Prostate gland (tissue), 2 donors: ENCODE measurements around the gene DCTN3. TPM values are rescaled to one million over a fixed set of nuclear protein-coding genes. Genes with fewer than 3 reads are reported as not detected.

Experiments
- DNase-seq: peaks from one replicate; pipeline ENCODE4 v3.0.0-alpha.2; 2019; ENCODE audit warnings: low spot score
- H3K27ac ChIP-seq, 2 donors: fragments of 200-600 bp; sonication (generic); 2 replicates each; pipeline ENCODE4 v1.5.1; 2017 to 2019
- H3K27me3 ChIP-seq: fragments of 200-600 bp; sonication (generic); replicated peaks from 2 replicates; pipeline ENCODE4 v1.5.1; 2019; ENCODE audit not compliant: insufficient read depth
- H3K36me3 ChIP-seq, 2 donors: fragments of 200-600 bp; sonication (generic); 1 replicate in 1 of 2; 2 replicates in 1 of 2; pipeline versions ENCODE4 v1.5.1 to v1.8.1; 2017 to 2019
- H3K4me1 ChIP-seq: fragments of 200-600 bp; sonication (generic); replicated peaks from 2 replicates; pipeline ENCODE4 v1.5.1; 2019
- H3K4me3 ChIP-seq, 2 donors: fragments of 200-600 bp; sonication (generic); 2 replicates each; pipeline ENCODE4 v1.5.1; 2017 to 2019
- H3K9me3 ChIP-seq: fragments of 200-600 bp; sonication (generic); 2 replicates; pipeline ENCODE4 v1.5.1; 2017
- POLR2A ChIP-seq: fragments of 450-650 bp; IDR thresholded peaks from one replicate; pipeline ENCODE4 v1.6.1; 2016; ENCODE audit warnings: antibody characterized with exemption, mild to moderate bottlenecking
- POLR2AphosphoS5 ChIP-seq: sonication (generic); formaldehyde crosslinking; IDR thresholded peaks from one replicate; pipeline ENCODE4 v1.6.1; 2017; ENCODE audit warnings: antibody characterized with exemption
- WGBS: methylation state at CpG from one replicate; pipeline ENCODE4 v1.1.5; 2018; 5-methylcytosine and 5-hydroxymethylcytosine counted together
- intact Hi-C: fragments of 100-400 bp; cut with DNase I; formaldehyde crosslinking; loops from one replicate; pipeline ENCODE4 v1.14.2; 2022
- total RNA-seq, 2 donors: library from RNA; depleted of rRNA; stranded (reverse); fragments of >200 nt; gene quantifications; one replicate each; pipeline ENCODE4 v1.1.0, GENCODE V29; 2016
- TF ChIP-seq, protein P1 (sequence below), 4 experiments: fragments of 200-600 bp in 2 of 4; fragments of 450-650 bp in 2 of 4; sonication (generic) in 2 of 4; IDR thresholded peaks; 1 replicate in 3 of 4; 2 replicates in 1 of 4; pipeline ENCODE4 v1.5.1; 2016 to 2019; ENCODE audit warnings: antibody characterized with exemption in 4 of 4, mild to moderate bottlenecking in 2 of 4, moderate library complexity in 2 of 4

DCTN3 gene
- total RNA-seq: 100 to 1,000 TPM in 1 of 2 donors, 10 to 100 TPM in 1; 73.8 to 112 TPM

DNA sequence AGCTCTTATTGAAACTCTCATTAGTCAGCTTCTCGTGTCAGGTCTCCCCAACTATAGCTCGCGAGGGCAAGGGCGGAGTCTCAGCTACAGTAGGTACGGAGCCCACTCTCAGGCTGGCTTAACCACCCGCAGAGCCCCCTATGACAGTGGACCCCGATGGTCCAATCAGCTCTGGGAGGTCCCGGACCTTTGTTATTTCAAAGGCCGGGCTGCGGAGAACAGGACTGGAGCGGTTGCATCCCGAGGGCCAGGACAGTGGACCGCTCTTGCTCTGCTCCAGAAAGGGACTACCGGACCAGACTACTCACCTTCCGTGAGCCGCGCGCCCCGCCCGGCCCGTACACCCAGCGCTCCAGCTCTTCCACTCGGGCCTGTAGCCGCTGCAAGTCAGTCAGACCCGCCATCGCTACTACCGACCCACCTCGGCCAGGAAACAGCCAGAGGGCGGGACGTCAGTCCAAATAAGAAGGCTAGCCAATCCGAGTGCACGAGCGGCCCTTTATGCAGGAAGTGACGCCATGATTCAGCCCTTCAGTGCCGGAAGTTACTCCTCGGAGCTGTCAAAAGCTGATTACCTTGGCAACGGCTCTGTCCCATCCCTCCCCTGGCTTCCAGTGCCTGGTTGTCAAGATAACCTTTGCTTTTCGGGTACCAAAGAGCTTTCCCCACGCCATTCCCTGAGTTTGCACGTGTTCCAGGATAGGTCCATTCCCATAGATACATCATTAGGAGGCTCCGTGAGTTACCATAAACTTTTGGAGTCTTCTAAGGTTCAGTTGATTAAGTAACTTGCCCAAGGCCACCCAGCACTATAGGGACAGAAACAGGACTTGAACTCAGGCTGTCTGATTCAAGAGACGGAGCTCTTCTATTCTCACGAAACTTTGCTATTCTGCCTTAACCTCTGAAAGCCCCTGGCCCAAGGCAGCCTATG lies at the start of gene DCTN3:
Gene DCTN3, minus strand, starts transcription at position 435 of the 934 bp plus-strand sequence. Its CDS starts 31 bp downstream, at position 404.
- H3K36me3 ChIP-seq: peaks cover 12 to 14% of the 10 kb centered on the region in 2 donors
- peaks cover 7% of the 10 kb centered on the region for H3K4me1 ChIP-seq
- peak; percentile 92 for DNase-seq
- peak within 1 kb of the TSS; percentile 60 to 65 for H3K4me3 ChIP-seq
- H3K27me3 ChIP-seq: peaks cover 14% of the 10 kb centered on the region
- WGBS: 6% methylated on average over 31 of the region's 43 CpGs
- TF ChIP-seq POLR2AphosphoS5 (peak; percentile 90), POLR2A (no peak)
- TF ChIP-seq, protein P1, sequence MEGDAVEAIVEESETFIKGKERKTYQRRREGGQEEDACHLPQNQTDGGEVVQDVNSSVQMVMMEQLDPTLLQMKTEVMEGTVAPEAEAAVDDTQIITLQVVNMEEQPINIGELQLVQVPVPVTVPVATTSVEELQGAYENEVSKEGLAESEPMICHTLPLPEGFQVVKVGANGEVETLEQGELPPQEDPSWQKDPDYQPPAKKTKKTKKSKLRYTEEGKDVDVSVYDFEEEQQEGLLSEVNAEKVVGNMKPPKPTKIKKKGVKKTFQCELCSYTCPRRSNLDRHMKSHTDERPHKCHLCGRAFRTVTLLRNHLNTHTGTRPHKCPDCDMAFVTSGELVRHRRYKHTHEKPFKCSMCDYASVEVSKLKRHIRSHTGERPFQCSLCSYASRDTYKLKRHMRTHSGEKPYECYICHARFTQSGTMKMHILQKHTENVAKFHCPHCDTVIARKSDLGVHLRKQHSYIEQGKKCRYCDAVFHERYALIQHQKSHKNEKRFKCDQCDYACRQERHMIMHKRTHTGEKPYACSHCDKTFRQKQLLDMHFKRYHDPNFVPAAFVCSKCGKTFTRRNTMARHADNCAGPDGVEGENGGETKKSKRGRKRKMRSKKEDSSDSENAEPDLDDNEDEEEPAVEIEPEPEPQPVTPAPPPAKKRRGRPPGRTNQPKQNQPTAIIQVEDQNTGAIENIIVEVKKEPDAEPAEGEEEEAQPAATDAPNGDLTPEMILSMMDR (IDR thresholded peaks at IDR 0.05): peak in 1 of 4 experiments; percentile 8
- intact Hi-C loops: loop anchor here (5.0 kb wide), 1 partner anchor 82 kb away; no protein-coding TSS in a partner anchor
- H3K9me3 ChIP-seq: no peaks in the 10 kb centered on the region
- peak within 1 kb of the TSS; percentile 28 to 31 for H3K27ac ChIP-seq

DNA sequence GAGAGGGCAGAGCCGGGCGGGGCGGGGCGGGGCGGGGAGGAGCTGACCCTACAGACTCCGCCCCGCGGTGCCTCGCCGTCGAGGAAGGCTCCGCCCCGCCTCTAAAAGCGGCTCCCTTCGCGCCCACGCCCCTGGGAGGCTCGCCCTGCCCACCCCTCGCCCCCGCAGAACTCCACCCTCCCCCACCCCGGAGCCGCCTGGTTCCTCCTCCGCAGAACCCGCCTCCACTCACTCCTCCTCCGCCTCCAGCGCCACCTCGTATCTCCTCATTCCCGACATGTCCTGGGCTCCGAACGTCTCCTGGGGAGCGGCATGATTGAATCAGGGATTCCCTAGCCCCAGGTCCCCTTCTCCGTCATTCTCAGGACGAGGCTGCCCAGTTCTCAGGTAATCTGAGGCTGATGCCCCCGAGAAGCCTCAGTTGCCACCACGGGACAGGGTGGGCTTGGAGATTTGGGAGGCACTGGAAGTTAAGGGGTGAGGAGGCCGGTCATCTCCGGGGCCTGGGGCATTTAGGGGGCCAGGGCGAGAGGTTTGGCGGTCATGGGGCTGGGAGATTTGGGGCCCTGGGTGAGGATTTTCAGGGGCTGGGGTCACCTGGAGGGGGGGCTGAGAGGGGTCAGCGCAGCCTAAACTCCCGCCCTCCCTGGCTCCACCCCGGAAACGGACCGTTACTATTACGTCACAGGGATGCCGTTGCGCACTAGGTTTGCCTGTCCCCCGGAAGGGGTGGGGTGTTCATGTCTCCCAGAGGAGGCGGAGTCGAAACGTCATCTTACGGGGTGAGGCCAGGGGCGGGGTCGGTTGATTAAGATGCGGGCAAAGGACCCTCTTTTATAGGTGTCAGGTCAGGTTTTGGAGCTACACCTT lies 45.3 kb upstream of the DCTN3 start:
- under 1% methylated on average over 55 of the region's 55 CpGs for WGBS
- intact Hi-C loops: loop anchor here (5.0 kb wide), 1 partner anchor 37 kb away; no protein-coding TSS in a partner anchor
- H3K36me3 ChIP-seq: no peaks in the 10 kb centered on the region
- H3K4me3 ChIP-seq: peak overlapping the region; percentile 63 to 84
- peaks cover 7% of the 10 kb centered on the region for H3K4me1 ChIP-seq
- peak; percentile 69 for TF ChIP-seq POLR2A
- TF ChIP-seq POLR2AphosphoS5: peak; percentile 92
- TF ChIP-seq, protein P1 (IDR thresholded peaks at IDR 0.05): peak in 1 of 4 experiments; percentile 10
- no peaks in the 10 kb centered on the region for H3K27me3 ChIP-seq
- H3K27ac ChIP-seq: peak overlapping the region; percentile 96 to 99
- peak; percentile 95 for DNase-seq
- no peaks in the 10 kb centered on the region for H3K9me3 ChIP-seq

DNA sequence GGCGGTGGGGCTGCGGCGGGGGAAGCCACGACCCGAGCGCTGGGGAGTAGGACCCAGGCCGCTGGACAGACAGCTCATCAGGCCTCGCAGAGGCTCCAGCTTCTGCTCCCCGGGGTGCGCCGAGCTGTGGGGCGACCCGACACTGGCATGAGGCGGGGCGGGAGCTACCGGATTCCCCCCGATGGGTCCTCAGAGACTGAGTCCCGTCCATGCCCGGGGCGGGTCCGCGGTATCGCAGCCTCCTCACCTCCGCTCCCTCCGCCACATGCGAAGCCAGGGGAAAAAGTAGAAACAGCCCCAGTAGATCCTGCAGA lies 44.7 kb upstream of the DCTN3 start:
- Histone ChIP-seq H3K4me1 (peaks cover 7% of the 10 kb centered on the region), H3K36me3 (no peaks in the 10 kb centered on the region), H3K9me3 (no peaks in the 10 kb centered on the region), H3K27ac (peak overlapping the region; percentile 96 to 99), H3K27me3 (no peaks in the 10 kb centered on the region), H3K4me3 (peak overlapping the region; percentile 63 to 84)
- DNase-seq: no peak
- WGBS: 2% methylated on average over 18 of the region's 26 CpGs
- TF ChIP-seq, protein P1 (IDR thresholded peaks at IDR 0.05): peak in 1 of 4 experiments; percentile 34
- TF ChIP-seq POLR2AphosphoS5 (no peak), POLR2A (peak; percentile 16)
- intact Hi-C loops: loop anchor here (5.0 kb wide), 1 partner anchor 37 kb away; no protein-coding TSS in a partner anchor

DNA sequence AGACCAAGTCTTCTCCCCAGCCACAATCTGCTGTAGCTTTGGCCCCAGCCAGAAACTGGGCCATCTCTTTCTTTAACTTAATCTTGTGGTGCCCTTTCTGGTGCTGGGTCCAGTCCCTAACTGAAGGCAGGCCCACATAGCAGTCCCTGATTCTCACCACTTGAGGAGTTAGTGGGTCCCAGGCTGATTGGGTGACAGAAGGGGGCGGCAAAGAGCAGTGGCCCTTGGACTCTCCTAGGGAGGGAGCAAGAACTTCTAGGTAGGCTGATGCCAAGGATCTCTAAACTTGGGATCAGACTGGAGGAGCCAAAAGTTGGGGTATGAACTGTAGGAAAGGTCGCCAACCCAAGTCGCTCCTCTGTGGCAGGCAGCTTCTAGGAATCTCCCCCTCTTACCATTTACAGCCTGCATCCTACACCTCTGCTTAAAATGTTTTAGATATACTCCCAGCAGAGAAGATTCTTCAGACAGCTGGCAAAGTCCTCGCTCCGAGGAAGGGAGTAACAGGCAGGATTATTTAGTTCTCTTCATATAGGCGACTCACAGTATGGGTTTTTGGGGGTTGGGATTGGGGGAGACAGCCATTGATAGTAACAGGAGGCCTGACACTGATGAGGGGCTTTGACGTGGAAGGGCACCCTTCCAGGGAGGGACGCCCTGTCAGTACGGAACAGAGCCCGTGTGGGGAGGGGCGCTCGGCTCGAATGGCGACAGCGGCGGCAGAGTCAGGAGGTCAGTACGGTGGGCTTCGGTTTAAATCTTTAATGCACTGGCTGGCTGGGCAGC lies 44.2 kb upstream of the DCTN3 start:
- peak; percentile 65 for DNase-seq
- 25% methylated on average over 11 of the region's 18 CpGs for WGBS
- no peaks in the 10 kb centered on the region for H3K36me3 ChIP-seq
- H3K27ac ChIP-seq: peak overlapping the region; percentile 96 to 99
- no peaks in the 10 kb centered on the region for H3K27me3 ChIP-seq
- peaks cover 7% of the 10 kb centered on the region for H3K4me1 ChIP-seq
- intact Hi-C loops: loop anchor here (5.0 kb wide), 1 partner anchor 38 kb away; no protein-coding TSS in a partner anchor
- H3K4me3 ChIP-seq: peak overlapping the region; percentile 63 to 84
- no peaks in the 10 kb centered on the region for H3K9me3 ChIP-seq
- TF ChIP-seq POLR2A (no peak), POLR2AphosphoS5 (peak; percentile 25)
- TF ChIP-seq, protein P1 (IDR thresholded peaks at IDR 0.05): peak; percentile 19 to 72 (median 50)
